ENCODE results near the gene IP6K1.

IP6K1 gene

GRCh38 chr3:49707113-49707480 lies 79.2 kb downstream of the IP6K1 start:
- ChIA-PET CTCF (interaction anchor here (0.6 kb wide), 1 partner anchor 11 kb away, joined by 3 read pairs; no protein-coding TSS in a partner anchor), POLR2A (no interaction called here)
- Histone ChIP-seq H3K4me3 (ENCODE audit: low read depth, low read length) (no peak overlapping the region), H3K4me1 (ENCODE audit: control insufficient read depth, insufficient read depth, low read length) (no peaks in the 10 kb centered on the region), H3K36me3 (ENCODE audit: control insufficient read depth in 2 of 2, insufficient read depth in 1 of 2, low read length in 2 of 2) (peaks cover 0 to 56% of the 10 kb centered on the region in 2 experiments; a peak in 2 of 3 replicates), H3K9me3 (ENCODE audit: control insufficient read depth, insufficient read depth, low read depth, low read length) (no peaks in the 10 kb centered on the region), H3K27ac (ENCODE audit: extremely low read depth, low read depth, low read length) (no peak overlapping the region)
- TF ChIP-seq ZNF561 (tag by site-specific recombination; IDR thresholded peaks at IDR 0.05; ENCODE audit: borderline replicate concordance), result no peak
- TF ChIP-seq ZNF2 (tag by site-specific recombination; IDR thresholded peaks at IDR 0.05), result no peak
- no peak for TF ChIP-seq ZNF596 (tag by site-specific recombination; IDR thresholded peaks at IDR 0.05)
- no peak for TF ChIP-seq ZNF692 (tag by site-specific recombination; IDR thresholded peaks at IDR 0.05)
- TF ChIP-seq ZNF37A (tag by site-specific recombination; IDR thresholded peaks at IDR 0.05), result no peak

- Histone ChIP-seq H3K36me3 (ENCODE audit: control insufficient read depth in 2 of 2, insufficient read depth in 1 of 2, low read length in 2 of 2) (peaks cover 0 to 61% of the 10 kb centered on the region in 2 experiments; a peak in 2 of 3 replicates), H3K4me3 (ENCODE audit: low read depth, low read length) (no peak overlapping the region), H3K4me1 (ENCODE audit: control insufficient read depth, insufficient read depth, low read length) (no peaks in the 10 kb centered on the region), H3K27ac (ENCODE audit: extremely low read depth, low read depth, low read length) (no peak overlapping the region), H3K9me3 (ENCODE audit: control insufficient read depth, insufficient read depth, low read depth, low read length) (no peaks in the 10 kb centered on the region)
- POLR2A ChIA-PET, result no interaction called here
- TF ChIP-seq ZNF146 (tag by site-specific recombination; IDR thresholded peaks at IDR 0.05) (no peak), ZNF23 (tag by site-specific recombination; IDR thresholded peaks at IDR 0.05; ENCODE audit: borderline replicate concordance) (no peak), ZNF624 (tag by site-specific recombination; IDR thresholded peaks at IDR 0.05) (no peak), ZNF18 (tag by site-specific recombination; IDR thresholded peaks at IDR 0.05) (no peak)
- CTCF ChIA-PET, result interaction anchor here (0.6 kb wide), 1 partner anchor 11 kb away, joined by 3 read pairs; no protein-coding TSS in a partner anchor
Observed at GRCh38 chr3:49706456-49707112, 79.8 kb downstream of the IP6K1 start.

- Histone ChIP-seq H3K4me3 (ENCODE audit: low read depth, low read length) (no peak overlapping the region), H3K36me3 (ENCODE audit: control insufficient read depth in 2 of 2, insufficient read depth in 1 of 2, low read length in 2 of 2) (peaks cover 0 to 72% of the 10 kb centered on the region in 2 experiments; a peak in 2 of 3 replicates)
- CTCF ChIA-PET, result interaction anchor here (0.6 kb wide), 1 partner anchor 97 kb away, joined by 3 read pairs; no protein-coding TSS in a partner anchor
Observed at GRCh38 chr3:49705390-49705960, 80.9 kb downstream of the IP6K1 start.

More at GRCh38 chr3:49705390-49705960, 80.9 kb downstream of the IP6K1 start:
- H3K27ac ChIP-seq (ENCODE audit: extremely low read depth, low read depth, low read length), result no peak overlapping the region
- H3K4me1 ChIP-seq (ENCODE audit: control insufficient read depth, insufficient read depth, low read length), result no peaks in the 10 kb centered on the region
- POLR2A ChIA-PET, result no interaction called here
- TF ChIP-seq ZNF146 (tag by site-specific recombination; IDR thresholded peaks at IDR 0.05), result no peak
- no peak for TF ChIP-seq YY1 (tag by site-specific recombination; IDR thresholded peaks at IDR 0.05)
- no peak for TF ChIP-seq ZSCAN16 (tag by site-specific recombination; IDR thresholded peaks at IDR 0.05)
- TF ChIP-seq HOXD13 (CRISPR knock-in tag; IDR thresholded peaks at IDR 0.05; ENCODE audit: borderline replicate concordance), result no peak
- no peak for TF ChIP-seq ZNF280C (tag by site-specific recombination; IDR thresholded peaks at IDR 0.05)
- TF ChIP-seq ZNF777 (tag by site-specific recombination; IDR thresholded peaks at IDR 0.05; ENCODE audit: borderline replicate concordance), result no peak
- TF ChIP-seq ZNF26 (tag by site-specific recombination; IDR thresholded peaks at IDR 0.05), result no peak
- TF ChIP-seq ZNF830 (tag by site-specific recombination; IDR thresholded peaks at IDR 0.05; ENCODE audit: low read depth), result no peak
- H3K9me3 ChIP-seq (ENCODE audit: control insufficient read depth, insufficient read depth, low read depth, low read length), result no peaks in the 10 kb centered on the region
